Measurements from ENCODE around the gene USO1.
"Not testable (repeated sequence)": the region's sequence is repeated elsewhere in the genome, so short reads cannot be mapped to it uniquely, and the experiment has no call there.

Gene USO1

DNA sequence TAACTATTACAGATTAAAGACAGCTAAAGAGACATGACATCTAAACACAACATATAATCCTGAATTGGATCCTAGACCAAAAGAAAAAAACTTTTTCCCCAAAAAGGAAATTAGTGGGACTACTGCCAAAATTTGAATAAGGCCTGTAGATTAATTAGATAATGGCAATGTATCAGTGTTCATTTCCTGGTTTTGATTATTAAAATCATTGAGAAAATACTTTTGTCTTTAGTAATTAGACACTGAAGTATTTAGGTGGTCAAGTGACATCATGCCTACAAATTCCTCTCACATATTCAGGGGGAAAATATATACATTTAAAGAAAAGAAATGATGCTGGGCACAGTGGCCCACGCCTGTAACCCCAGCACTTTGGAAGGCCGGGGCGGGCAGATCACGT is 10.4 kb upstream of the USO1 start:
- no peak for DNase-seq (ENCODE audit: low spot score)

DNA sequence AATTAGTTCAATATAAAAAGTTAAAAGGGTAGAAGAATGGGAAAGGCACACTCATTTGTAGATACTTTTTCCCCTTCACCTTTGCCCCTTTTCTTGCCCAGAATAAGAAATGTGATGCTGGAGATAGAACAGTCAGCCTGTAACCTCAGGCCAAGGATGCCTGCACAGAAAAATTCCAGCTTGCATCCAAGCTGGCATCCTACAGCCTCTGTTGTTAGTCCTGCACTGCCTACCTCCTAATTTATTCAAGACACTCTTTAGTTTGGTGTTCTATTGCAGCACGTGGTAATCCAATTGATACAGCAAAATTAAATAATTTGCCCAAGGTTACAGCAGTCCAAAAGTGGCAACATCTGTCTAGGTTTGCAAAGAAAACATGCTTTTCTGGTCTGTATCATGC is 9.7 kb upstream of the USO1 start:
- no peak for DNase-seq (ENCODE audit: low spot score)

- DNase-seq (ENCODE audit: low spot score), result no peak
Measured at GRCh38 chr4:75715105-75715799, 9.1 kb upstream of the USO1 start.

GRCh38 chr4:75716054-75716453 is 8.3 kb upstream of the USO1 start:
- not testable (repeated sequence) for DNase-seq (ENCODE audit: low spot score)

- no peak for DNase-seq (ENCODE audit: low spot score)
Measured at GRCh38 chr4:75717408-75717807, 7.0 kb upstream of the USO1 start.

GRCh38 chr4:75718529-75718928 is 5.8 kb upstream of the USO1 start:
- DNase-seq (ENCODE audit: low spot score), result peak; percentile 38

DNA sequence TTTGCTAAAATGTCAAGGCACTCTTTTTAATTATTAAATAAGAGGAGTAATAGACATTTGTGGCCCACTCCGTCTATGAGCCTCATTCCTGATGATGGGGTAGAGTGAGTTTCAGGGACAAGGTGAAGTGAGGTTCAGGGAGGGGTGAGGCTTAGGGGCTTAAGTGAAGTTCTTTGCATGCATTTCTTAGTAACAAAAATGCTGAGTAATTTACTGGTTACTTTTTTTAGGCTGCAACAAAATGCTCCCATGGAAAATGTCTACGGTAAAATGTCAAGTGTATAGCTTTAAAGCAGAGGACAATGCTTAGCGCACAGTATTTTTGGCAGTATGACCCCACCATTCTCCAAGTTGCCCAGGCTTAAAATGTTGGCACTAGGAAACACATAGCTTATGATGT is 2.0 kb upstream of the USO1 start:
- no peak for DNase-seq (ENCODE audit: low spot score)

DNA sequence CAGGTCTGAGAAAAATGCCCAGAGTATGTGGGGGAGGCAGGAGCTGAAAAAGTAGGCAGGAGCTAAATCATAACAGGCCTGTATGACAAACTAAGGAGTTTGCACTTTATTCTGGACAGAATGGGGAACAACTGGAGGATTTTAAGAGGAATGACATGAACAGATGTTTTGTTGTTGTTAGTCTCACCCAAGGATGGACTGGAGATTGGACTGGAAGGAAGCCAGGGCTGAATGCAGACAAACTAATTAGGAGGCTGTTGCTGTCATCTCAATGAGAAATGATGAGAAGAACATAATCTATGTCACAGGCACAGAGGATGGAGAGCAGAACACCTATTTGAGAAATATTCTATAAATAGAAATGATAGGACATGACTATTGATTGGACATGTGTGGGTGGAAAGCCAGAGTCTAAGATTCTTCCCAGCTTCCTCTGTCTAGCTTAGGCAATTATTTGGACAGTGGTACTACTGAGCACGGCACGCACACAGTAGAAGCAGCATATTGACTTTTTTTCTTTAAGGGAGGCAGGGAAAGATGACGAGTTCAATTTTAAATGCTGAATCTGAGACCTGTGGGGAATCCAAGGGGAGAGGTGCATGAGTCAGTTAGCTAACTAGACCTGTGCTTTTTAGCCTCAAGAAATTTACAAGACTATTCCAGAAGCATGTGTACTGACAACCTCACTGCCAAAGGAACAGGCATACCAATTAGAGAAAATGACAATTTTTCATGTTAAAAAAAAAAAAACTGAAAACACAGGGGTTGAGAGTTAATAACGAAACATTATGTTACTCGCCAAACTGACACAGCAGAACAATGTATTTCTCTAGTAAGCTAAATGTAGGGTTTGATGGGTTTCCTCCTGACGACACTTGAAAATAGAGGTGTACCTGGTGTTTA is 963 bp upstream of the USO1 start:
- peak; percentile 6 for DNase-seq (ENCODE audit: low spot score)

DNA sequence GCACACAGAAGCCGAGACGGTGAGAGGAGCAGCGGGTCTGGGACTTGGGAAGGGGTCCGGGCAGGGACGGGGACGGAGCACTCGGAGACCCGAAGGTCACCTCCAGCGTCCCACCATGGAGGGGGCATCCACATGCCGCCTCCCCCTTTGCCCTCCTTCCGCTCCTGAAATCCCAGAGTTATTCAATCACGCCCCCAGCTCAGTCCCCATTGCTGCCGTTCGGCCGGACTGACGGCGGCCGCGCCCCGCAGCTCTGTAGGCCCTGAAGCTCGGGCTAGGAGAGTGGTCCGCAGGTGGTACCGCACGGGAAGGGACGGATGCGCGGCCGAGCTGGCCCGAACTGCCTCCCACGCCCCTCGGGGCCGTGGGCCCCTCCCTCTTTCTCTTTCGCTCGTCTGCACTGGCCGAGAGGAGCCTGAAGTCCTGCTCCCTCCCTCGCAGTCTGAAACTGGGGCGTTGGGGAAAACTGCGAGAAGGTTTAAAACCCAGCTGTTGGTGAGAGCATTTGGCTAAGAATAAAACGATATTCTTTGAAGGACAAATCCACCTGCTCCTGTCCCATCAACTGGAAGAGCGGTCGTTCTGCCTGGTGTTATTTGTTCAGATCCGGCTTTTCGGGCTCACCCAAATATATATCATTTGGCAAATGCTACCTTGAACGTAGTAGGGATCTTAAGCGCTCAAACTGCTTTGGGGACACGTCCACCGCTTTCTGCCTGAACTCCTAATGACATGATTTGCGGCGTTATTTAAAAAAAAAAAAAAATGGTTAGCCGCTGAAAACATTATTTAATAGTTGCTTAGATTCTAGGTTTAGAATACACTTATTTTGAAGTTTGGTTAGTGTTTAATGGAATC is 719 bp downstream of the USO1 start:
- DNase-seq (ENCODE audit: low spot score), result peak; percentile 68

GRCh38 chr4:75725942-75726538 is 1.7 kb downstream of the USO1 start:
- not testable (repeated sequence) for DNase-seq (ENCODE audit: low spot score)

- no peak for DNase-seq (ENCODE audit: low spot score)
Measured at GRCh38 chr4:75726577-75726976, 2.2 kb downstream of the USO1 start.

DNA sequence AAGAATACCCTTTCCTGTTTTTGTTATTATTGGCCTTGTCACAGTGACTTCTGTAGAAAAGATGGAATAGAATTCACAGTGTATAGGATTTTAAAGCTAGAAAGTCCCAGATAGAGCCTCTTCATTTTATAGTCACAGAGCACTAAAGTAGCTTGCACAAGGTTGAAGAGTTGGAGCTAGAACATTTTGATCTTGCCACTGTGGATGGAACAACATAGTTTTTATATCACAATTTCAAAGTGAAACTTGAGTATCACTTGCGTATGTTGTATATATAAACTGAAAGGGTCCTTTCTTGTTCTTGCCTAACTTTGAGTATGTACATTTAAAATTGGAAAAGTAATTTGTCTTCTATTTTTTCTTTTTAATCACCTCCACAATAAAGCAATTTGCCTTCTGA is 2.7 kb downstream of the USO1 start:
- DNase-seq (ENCODE audit: low spot score), result no peak

- no peak for DNase-seq (ENCODE audit: low spot score)
Measured at GRCh38 chr4:75729836-75730235, 5.5 kb downstream of the USO1 start.

DNA sequence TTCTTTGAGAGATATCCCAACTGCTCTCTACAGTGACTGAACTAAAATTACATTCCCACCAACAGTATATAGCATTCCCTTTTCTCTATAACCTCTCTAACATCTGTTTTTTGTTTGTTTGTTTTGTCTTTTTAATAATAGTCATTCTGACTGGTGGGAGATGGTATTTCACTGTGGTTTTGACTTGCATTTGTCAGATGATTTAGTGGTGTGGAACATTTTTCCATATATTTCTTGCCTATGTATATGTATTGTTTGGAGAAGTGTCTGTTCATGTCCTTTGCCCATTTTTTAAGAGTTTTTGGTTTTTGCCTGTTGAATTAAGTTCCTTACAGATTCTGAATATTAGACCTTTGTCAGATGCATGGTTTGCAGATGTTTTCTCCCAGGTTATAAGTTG is 9.0 kb downstream of the USO1 start:
- DNase-seq (ENCODE audit: low spot score), result no peak

DNA sequence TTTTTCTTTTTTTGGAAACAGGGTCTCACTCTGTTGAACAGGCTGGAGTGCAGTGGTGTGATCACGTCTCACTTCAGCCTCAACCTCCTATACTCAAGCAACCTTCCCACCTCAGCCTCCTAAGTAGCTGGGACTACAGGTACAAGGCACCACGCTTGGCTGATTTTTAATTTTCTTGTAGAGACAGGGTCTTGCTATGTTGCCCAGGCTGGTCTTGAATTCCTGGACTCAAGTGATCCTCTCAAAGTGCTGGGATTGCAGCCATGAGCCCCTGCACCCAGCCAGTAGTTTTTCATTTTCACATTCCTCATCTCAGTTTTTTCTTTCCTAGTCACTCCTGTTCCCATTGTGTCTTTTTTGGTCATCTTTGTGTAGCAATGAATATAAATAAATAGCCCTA is 11.1 kb downstream of the USO1 start:
- no peak for DNase-seq (ENCODE audit: low spot score)

DNA sequence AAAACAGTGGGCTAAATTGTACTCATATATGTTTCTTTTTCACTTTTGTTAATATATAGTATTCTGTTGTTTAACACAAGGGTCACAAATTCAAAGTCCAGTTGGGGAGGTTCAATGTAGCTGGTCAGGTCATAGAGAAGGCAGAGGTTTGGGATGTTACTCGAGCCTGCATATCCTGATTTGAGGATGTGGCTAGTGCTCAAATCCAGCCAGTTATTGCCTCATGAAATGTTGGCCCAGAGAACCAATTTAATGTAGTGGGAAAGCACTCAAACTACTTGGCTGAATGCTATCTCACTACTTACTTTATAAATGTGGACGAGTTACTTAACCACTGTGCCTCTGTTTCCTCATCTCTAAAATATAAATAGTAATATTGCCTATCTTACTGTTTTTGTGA is 12.5 kb downstream of the USO1 start:
- no peak for DNase-seq (ENCODE audit: low spot score)

GRCh38 chr4:75737398-75737797 is 13.0 kb downstream of the USO1 start:
- no peak for DNase-seq (ENCODE audit: low spot score)

GRCh38 chr4:75741027-75741426 is 16.6 kb downstream of the USO1 start:
- no peak for DNase-seq (ENCODE audit: low spot score)

DNA sequence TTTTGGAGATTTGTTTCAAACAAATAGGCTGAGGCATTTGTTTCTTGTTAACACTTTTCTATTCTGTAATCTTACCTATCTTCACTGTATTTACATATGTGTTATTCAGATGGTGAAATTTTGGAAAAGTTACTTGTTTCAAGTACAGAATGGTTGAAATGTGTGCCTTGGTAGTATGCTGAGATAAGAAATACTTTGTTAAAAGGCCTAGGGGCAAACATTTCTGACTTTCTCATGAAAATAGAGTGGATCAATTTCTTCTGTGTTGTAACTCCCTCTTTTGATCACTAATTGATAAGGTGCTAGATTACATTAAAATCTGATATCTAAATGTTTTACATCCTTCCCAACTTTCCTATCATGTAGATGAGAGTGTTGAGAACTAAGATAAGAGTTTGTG is 18.1 kb downstream of the USO1 start:
- DNase-seq (ENCODE audit: low spot score), result no peak

- no peak for DNase-seq (ENCODE audit: low spot score)
Measured at GRCh38 chr4:75745161-75745560, 20.8 kb downstream of the USO1 start.

- DNase-seq (ENCODE audit: low spot score), result no peak
Measured at GRCh38 chr4:75745721-75746199, 21.4 kb downstream of the USO1 start.

- DNase-seq (ENCODE audit: low spot score), result no peak
Measured at GRCh38 chr4:75752637-75753036, 28.3 kb downstream of the USO1 start.
